Loucy (cell line): Measurements from ENCODE around the gene MAN2A1.

ENCODE experiments used
- EZH2phosphoT487 ChIP-seq: fragments of 200-600 bp; IDR thresholded peaks from 2 replicates; pipeline ENCODE4 v1.6.1; 2018; ENCODE audit warnings: antibody characterized with exemption, mild to moderate bottlenecking, moderate library complexity, borderline replicate concordance
- TF ChIP-seq, protein P1 (sequence below): fragments of 200-600 bp; sonication (generic); conservative IDR thresholded peaks from 2 replicates; pipeline ENCODE4 v1.5.1; 2014; ENCODE audit warnings: mild to moderate bottlenecking, antibody characterized with exemption, low read length

DNA sequence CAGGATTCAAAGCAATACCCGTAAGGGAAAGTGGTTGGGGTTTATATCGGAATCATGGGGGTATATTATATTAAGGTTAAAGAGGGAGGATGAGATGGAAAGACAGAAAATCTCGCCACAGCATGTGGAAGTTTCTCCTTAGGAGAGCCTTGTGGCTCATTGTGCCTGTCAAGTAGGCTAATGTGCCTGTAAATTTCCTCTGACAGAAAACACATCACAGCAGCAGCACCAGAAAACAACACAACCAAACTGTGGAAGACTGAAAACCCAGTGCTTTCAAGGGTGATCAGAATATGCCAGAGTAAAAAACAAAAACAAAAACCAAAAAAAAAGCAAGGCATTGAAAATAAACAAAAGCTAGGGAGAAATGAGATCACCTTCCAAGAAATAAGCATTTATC is 11.3 kb upstream of the MAN2A1 start:
- TF ChIP-seq, protein P1, sequence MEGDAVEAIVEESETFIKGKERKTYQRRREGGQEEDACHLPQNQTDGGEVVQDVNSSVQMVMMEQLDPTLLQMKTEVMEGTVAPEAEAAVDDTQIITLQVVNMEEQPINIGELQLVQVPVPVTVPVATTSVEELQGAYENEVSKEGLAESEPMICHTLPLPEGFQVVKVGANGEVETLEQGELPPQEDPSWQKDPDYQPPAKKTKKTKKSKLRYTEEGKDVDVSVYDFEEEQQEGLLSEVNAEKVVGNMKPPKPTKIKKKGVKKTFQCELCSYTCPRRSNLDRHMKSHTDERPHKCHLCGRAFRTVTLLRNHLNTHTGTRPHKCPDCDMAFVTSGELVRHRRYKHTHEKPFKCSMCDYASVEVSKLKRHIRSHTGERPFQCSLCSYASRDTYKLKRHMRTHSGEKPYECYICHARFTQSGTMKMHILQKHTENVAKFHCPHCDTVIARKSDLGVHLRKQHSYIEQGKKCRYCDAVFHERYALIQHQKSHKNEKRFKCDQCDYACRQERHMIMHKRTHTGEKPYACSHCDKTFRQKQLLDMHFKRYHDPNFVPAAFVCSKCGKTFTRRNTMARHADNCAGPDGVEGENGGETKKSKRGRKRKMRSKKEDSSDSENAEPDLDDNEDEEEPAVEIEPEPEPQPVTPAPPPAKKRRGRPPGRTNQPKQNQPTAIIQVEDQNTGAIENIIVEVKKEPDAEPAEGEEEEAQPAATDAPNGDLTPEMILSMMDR, result no peak
- TF ChIP-seq EZH2phosphoT487, result no peak
